Activated CD8-positive, alpha-beta T cell treated with anti-CD3 and anti-CD28 coated beads, Interleukin-2, amount 10 ng/mL, durations not matched to agents 7 days and 5 days (primary cell): ENCODE data around the gene URAD. TPM values are rescaled to one million over a fixed set of nuclear protein-coding genes. Genes with fewer than 3 reads are reported as not detected.

Experiments
- ATAC-seq: fragments of 150-1000 bp; cut with Tn5 transposase; one replicate; pipeline ENCODE4 v1.10.0; 2021; ENCODE audit warnings: moderate library complexity
- CTCF ChIA-PET: fragments of 350-600 bp; sonication (Branson Sonifier 250); formaldehyde crosslinking; loops from one replicate; lab custom pipeline; 2021; ENCODE audit warnings: antibody characterized with exemption; lab: Charles Lee
- POLR2A ChIA-PET: fragments of 350-600 bp; sonication (Branson Sonifier 250); formaldehyde crosslinking; loops from one replicate; lab custom pipeline; 2021; ENCODE audit warnings: antibody characterized with exemption; lab: Charles Lee
- DNase-seq: peaks from one replicate; pipeline ENCODE4 v3.0.0-alpha.2; 2020
- H3K27ac Mint-ChIP-seq: one replicate; pipeline ENCODE4 v1.8.0; 2021; ENCODE audit warnings: mild to moderate bottlenecking, mixed read lengths
- H3K27me3 Mint-ChIP-seq: one replicate; pipeline ENCODE4 v1.8.0; 2021; ENCODE audit warnings: low read depth, mixed read lengths
- H3K36me3 Mint-ChIP-seq: one replicate; pipeline ENCODE4 v1.8.0; 2021; ENCODE audit warnings: low read depth, mixed read lengths
- H3K4me1 Mint-ChIP-seq: one replicate; pipeline ENCODE4 v1.8.0; 2021; ENCODE audit warnings: low read depth, mixed read lengths
- H3K4me3 Mint-ChIP-seq: one replicate; pipeline ENCODE4 v1.8.0; 2021; ENCODE audit warnings: mild to moderate bottlenecking, mixed read lengths
- H3K9me3 Mint-ChIP-seq: one replicate; pipeline ENCODE4 v1.8.0; 2022; ENCODE audit warnings: mixed read lengths; ENCODE audit not compliant: insufficient read depth
- total RNA-seq, 2 experiments: library from RNA; stranded (reverse); gene quantifications; one replicate each; pipeline ENCODE4 v1.2.3, GENCODE V29; 2021

The URAD gene
- total RNA-seq, 2 experiments from 2014 or later = not detected

GRCh38 chr13:27991881-27992280, 3.4 kb upstream of the URAD start:
- ChIA-PET CTCF (no interaction called here), POLR2A (no interaction called here)
- peaks cover 2% of the 10 kb centered on the region for H3K27me3 Mint-ChIP-seq
- no peaks in the 10 kb centered on the region for H3K36me3 Mint-ChIP-seq
- H3K9me3 Mint-ChIP-seq = no peaks in the 10 kb centered on the region
- ATAC-seq (no peak), DNase-seq (no peak)
- H3K4me3 Mint-ChIP-seq = no peak overlapping the region
- no peaks in the 10 kb centered on the region for H3K4me1 Mint-ChIP-seq
- no peak overlapping the region for H3K27ac Mint-ChIP-seq

- Mint-ChIP-seq H3K4me3 (no peak overlapping the region), H3K27me3 (peaks cover 29% of the 10 kb centered on the region), H3K36me3 (no peaks in the 10 kb centered on the region), H3K27ac (no peak overlapping the region), H3K9me3 (no peaks in the 10 kb centered on the region), H3K4me1 (no peaks in the 10 kb centered on the region)
- DNase-seq = no peak
- CTCF ChIA-PET = interaction anchor here (3.4 to 5.5 kb wide), 2 partner anchors 31 to 156 kb away, joined by 21 to 125 read pairs; no protein-coding TSS in a partner anchor
- POLR2A ChIA-PET = no interaction called here
- ATAC-seq = no peak
These were observed 2.9 kb downstream of the URAD start for GRCh38 chr13:27985600-27985999.

GRCh38 chr13:27982361-27982760, 6.1 kb downstream of the URAD start:
- H3K4me3 Mint-ChIP-seq = no peak overlapping the region
- peaks cover 17% of the 10 kb centered on the region for H3K4me1 Mint-ChIP-seq
- no peak overlapping the region for H3K27ac Mint-ChIP-seq
- ChIA-PET CTCF (interaction anchor here (1.2 to 5.5 kb wide), 5 partner anchors 15 to 153 kb away, joined by 3 to 125 read pairs (median 14); no protein-coding TSS in a partner anchor), POLR2A (no interaction called here)
- no peaks in the 10 kb centered on the region for H3K9me3 Mint-ChIP-seq
- peaks cover 2% of the 10 kb centered on the region for H3K36me3 Mint-ChIP-seq
- DNase-seq (no peak), ATAC-seq (no peak)
- peaks cover 53% of the 10 kb centered on the region for H3K27me3 Mint-ChIP-seq

- POLR2A ChIA-PET = no interaction called here
- DNase-seq = no peak
- H3K4me3 Mint-ChIP-seq = no peak overlapping the region
- no peaks in the 10 kb centered on the region for H3K9me3 Mint-ChIP-seq
- peaks cover 2% of the 10 kb centered on the region for H3K36me3 Mint-ChIP-seq
- H3K27ac Mint-ChIP-seq = no peak overlapping the region
- H3K4me1 Mint-ChIP-seq = peaks cover 17% of the 10 kb centered on the region
- ATAC-seq = no peak
- CTCF ChIA-PET = interaction anchor here (1.1 to 5.5 kb wide), 2 partner anchors 10 to 152 kb away, joined by 4 to 125 read pairs; no protein-coding TSS in a partner anchor
- peaks cover 65% of the 10 kb centered on the region for H3K27me3 Mint-ChIP-seq
These were observed 7.3 kb downstream of the URAD start for GRCh38 chr13:27981006-27981708.

GRCh38 chr13:27980280-27980998, 8.1 kb downstream of the URAD start:
- no peak for DNase-seq
- Mint-ChIP-seq H3K36me3 (peaks cover 2% of the 10 kb centered on the region), H3K27ac (no peak overlapping the region), H3K9me3 (no peaks in the 10 kb centered on the region), H3K27me3 (peaks cover 71% of the 10 kb centered on the region), H3K4me1 (peaks cover 22% of the 10 kb centered on the region), H3K4me3 (no peak overlapping the region)
- ChIA-PET POLR2A (no interaction called here), CTCF (interaction anchor here (0.8 to 1.1 kb wide), 2 partner anchors 9 to 27 kb away, joined by 3 to 4 read pairs; no protein-coding TSS in a partner anchor)
- ATAC-seq = no peak

GRCh38 chr13:27979765-27980279, 8.7 kb downstream of the URAD start:
- ChIA-PET POLR2A (interaction anchor here (0.6 kb wide), 1 partner anchor 158 kb away, joined by 3 read pairs; no protein-coding TSS in a partner anchor), CTCF (interaction anchor here (0.8 kb wide), 1 partner anchor 26 kb away, joined by 3 read pairs; no protein-coding TSS in a partner anchor)
- no peak overlapping the region for H3K27ac Mint-ChIP-seq
- H3K4me3 Mint-ChIP-seq = no peak overlapping the region
- H3K4me1 Mint-ChIP-seq = peaks cover 23% of the 10 kb centered on the region
- no peaks in the 10 kb centered on the region for H3K9me3 Mint-ChIP-seq
- peaks cover 2% of the 10 kb centered on the region for H3K36me3 Mint-ChIP-seq
- ATAC-seq (no peak), DNase-seq (no peak)
- H3K27me3 Mint-ChIP-seq = peaks cover 76% of the 10 kb centered on the region

GRCh38 chr13:27979001-27979643, 9.4 kb downstream of the URAD start:
- ATAC-seq = no peak
- Mint-ChIP-seq H3K27me3 (peaks cover 81% of the 10 kb centered on the region), H3K4me3 (no peak overlapping the region), H3K36me3 (peaks cover 2% of the 10 kb centered on the region), H3K27ac (no peak overlapping the region), H3K4me1 (peaks cover 23% of the 10 kb centered on the region), H3K9me3 (no peaks in the 10 kb centered on the region)
- ChIA-PET CTCF (no interaction called here), POLR2A (interaction anchor here (0.6 kb wide), 1 partner anchor 159 kb away, joined by 3 read pairs; no protein-coding TSS in a partner anchor)
- DNase-seq = no peak

- DNase-seq (no peak), ATAC-seq (no peak)
- Mint-ChIP-seq H3K36me3 (peaks cover 2% of the 10 kb centered on the region), H3K27me3 (peaks cover 86% of the 10 kb centered on the region), H3K27ac (no peak overlapping the region), H3K9me3 (no peaks in the 10 kb centered on the region), H3K4me3 (no peak overlapping the region), H3K4me1 (peaks cover 23% of the 10 kb centered on the region)
- ChIA-PET CTCF (interaction anchor here (1.0 kb wide), 1 partner anchor 110 kb away, joined by 3 read pairs; no protein-coding TSS in a partner anchor), POLR2A (no interaction called here)
These were observed 10.1 kb downstream of the URAD start for GRCh38 chr13:27978301-27978968.

- H3K4me3 Mint-ChIP-seq = peak overlapping the region; percentile 42
- peak overlapping the region; percentile 71 for H3K27ac Mint-ChIP-seq
- DNase-seq (no peak), ATAC-seq (no peak)
- peaks cover 2% of the 10 kb centered on the region for H3K36me3 Mint-ChIP-seq
- peaks cover 23% of the 10 kb centered on the region for H3K4me1 Mint-ChIP-seq
- H3K27me3 Mint-ChIP-seq = peaks cover 86% of the 10 kb centered on the region
- CTCF ChIA-PET = interaction anchor here (1.0 kb wide), 1 partner anchor 109 kb away, joined by 3 read pairs; no protein-coding TSS in a partner anchor
- no peaks in the 10 kb centered on the region for H3K9me3 Mint-ChIP-seq
- POLR2A ChIA-PET = no interaction called here
These were observed 10.8 kb downstream of the URAD start for GRCh38 chr13:27977476-27978300.

GRCh38 chr13:27976362-27977091, 12.0 kb downstream of the URAD start:
- peaks cover 78% of the 10 kb centered on the region for H3K27me3 Mint-ChIP-seq

More at GRCh38 chr13:27976362-27977091, 12.0 kb downstream of the URAD start:
- Mint-ChIP-seq H3K4me1 (peaks cover 23% of the 10 kb centered on the region), H3K36me3 (peaks cover 2% of the 10 kb centered on the region), H3K4me3 (no peak overlapping the region), H3K9me3 (no peaks in the 10 kb centered on the region), H3K27ac (no peak overlapping the region)
- ATAC-seq = no peak
- ChIA-PET CTCF (interaction anchor here (1.1 to 1.4 kb wide), 3 partner anchors 22 to 150 kb away, joined by 3 to 5 read pairs (median 3); no protein-coding TSS in a partner anchor), POLR2A (interaction anchor here (0.6 kb wide), 1 partner anchor 18 kb away, joined by 4 read pairs; no protein-coding TSS in a partner anchor)
- no peak for DNase-seq
